HL-60 (cell line): ENCODE results near the gene TLCD5.

Source experiments
- DNase-seq, 2 experiments: peaks; one replicate each; pipeline ENCODE4 v3.0.0-alpha.2; 2010 to 2020; ENCODE audit warnings: low read depth in 1 of 2, low spot score in 1 of 2
- H3K27ac ChIP-seq: fragments of 250-450 bp; sonication (Bioruptor Pico); replicated peaks from 2 replicates; pipeline ENCODE4 v1.5.1; 2020; ENCODE audit warnings: mild to moderate bottlenecking, moderate library complexity
- H3K27me3 ChIP-seq: fragments of 250-450 bp; sonication (Bioruptor Pico); 2 replicates; pipeline ENCODE4 v1.5.1; 2021; ENCODE audit warnings: mild to moderate bottlenecking, moderate library complexity; ENCODE audit not compliant: insufficient read depth, poor library complexity, severe bottlenecking
- H3K4me3 ChIP-seq: replicated peaks from 2 replicates; pipeline ENCODE4 v1.5.1; 2011; ENCODE audit warnings: mild to moderate bottlenecking, control low read depth, low read length; ENCODE audit not compliant: insufficient read depth
- GABPA ChIP-seq: IDR thresholded peaks from 2 replicates; pipeline ENCODE4 v1.6.1; 2012; ENCODE audit warnings: low read depth
- POLR2AphosphoS5 ChIP-seq: IDR thresholded peaks from 2 replicates; pipeline ENCODE4 v1.6.1; 2012; ENCODE audit warnings: low read depth
- SPI1 ChIP-seq: IDR thresholded peaks from 2 replicates; pipeline ENCODE4 v1.6.1; 2012; ENCODE audit warnings: low read depth, mild to moderate bottlenecking, borderline replicate concordance
- TF ChIP-seq, protein P1 (sequence below): IDR thresholded peaks from 2 replicates; pipeline ENCODE4 v1.6.1; 2012; ENCODE audit warnings: low read depth; ENCODE audit not compliant: insufficient replicate concordance
- TF ChIP-seq, protein P2 (sequence below): IDR thresholded peaks from one replicate; pipeline ENCODE4 v1.5.1; 2011; ENCODE audit warnings: low read length, control low read depth, inconsistent platforms; ENCODE audit not compliant: insufficient read depth

Gene TLCD5

DNA sequence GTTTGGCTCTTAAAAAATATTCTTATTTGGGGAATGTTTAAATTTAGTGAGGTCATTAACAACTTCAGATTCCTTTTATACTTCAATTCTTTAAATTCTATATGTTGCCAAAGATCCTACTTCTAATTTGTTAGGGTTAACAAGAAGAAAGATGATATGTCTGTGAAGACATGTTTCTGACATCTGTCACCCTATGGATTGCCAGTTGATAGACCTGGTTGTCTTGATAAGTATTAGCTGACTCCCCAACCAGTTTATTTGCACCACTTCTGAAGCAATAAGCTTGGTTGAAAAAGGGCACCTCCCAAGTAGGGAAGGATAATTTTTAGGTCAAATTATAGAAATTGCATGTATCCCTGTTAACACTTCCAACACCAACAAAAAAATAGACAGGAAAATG lies 40.4 kb downstream of the TLCD5 start:
- no peak for DNase-seq
- H3K27me3 ChIP-seq: peaks cover 14% of the 10 kb centered on the region
- TF ChIP-seq, protein P1, sequence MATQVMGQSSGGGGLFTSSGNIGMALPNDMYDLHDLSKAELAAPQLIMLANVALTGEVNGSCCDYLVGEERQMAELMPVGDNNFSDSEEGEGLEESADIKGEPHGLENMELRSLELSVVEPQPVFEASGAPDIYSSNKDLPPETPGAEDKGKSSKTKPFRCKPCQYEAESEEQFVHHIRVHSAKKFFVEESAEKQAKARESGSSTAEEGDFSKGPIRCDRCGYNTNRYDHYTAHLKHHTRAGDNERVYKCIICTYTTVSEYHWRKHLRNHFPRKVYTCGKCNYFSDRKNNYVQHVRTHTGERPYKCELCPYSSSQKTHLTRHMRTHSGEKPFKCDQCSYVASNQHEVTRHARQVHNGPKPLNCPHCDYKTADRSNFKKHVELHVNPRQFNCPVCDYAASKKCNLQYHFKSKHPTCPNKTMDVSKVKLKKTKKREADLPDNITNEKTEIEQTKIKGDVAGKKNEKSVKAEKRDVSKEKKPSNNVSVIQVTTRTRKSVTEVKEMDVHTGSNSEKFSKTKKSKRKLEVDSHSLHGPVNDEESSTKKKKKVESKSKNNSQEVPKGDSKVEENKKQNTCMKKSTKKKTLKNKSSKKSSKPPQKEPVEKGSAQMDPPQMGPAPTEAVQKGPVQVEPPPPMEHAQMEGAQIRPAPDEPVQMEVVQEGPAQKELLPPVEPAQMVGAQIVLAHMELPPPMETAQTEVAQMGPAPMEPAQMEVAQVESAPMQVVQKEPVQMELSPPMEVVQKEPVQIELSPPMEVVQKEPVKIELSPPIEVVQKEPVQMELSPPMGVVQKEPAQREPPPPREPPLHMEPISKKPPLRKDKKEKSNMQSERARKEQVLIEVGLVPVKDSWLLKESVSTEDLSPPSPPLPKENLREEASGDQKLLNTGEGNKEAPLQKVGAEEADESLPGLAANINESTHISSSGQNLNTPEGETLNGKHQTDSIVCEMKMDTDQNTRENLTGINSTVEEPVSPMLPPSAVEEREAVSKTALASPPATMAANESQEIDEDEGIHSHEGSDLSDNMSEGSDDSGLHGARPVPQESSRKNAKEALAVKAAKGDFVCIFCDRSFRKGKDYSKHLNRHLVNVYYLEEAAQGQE: no peak
- no peak for TF ChIP-seq GABPA
- TF ChIP-seq, protein P2, sequence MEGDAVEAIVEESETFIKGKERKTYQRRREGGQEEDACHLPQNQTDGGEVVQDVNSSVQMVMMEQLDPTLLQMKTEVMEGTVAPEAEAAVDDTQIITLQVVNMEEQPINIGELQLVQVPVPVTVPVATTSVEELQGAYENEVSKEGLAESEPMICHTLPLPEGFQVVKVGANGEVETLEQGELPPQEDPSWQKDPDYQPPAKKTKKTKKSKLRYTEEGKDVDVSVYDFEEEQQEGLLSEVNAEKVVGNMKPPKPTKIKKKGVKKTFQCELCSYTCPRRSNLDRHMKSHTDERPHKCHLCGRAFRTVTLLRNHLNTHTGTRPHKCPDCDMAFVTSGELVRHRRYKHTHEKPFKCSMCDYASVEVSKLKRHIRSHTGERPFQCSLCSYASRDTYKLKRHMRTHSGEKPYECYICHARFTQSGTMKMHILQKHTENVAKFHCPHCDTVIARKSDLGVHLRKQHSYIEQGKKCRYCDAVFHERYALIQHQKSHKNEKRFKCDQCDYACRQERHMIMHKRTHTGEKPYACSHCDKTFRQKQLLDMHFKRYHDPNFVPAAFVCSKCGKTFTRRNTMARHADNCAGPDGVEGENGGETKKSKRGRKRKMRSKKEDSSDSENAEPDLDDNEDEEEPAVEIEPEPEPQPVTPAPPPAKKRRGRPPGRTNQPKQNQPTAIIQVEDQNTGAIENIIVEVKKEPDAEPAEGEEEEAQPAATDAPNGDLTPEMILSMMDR: no peak
- no peak for TF ChIP-seq SPI1
- no peak overlapping the region for H3K27ac ChIP-seq
- no peak overlapping the region for H3K4me3 ChIP-seq

DNA sequence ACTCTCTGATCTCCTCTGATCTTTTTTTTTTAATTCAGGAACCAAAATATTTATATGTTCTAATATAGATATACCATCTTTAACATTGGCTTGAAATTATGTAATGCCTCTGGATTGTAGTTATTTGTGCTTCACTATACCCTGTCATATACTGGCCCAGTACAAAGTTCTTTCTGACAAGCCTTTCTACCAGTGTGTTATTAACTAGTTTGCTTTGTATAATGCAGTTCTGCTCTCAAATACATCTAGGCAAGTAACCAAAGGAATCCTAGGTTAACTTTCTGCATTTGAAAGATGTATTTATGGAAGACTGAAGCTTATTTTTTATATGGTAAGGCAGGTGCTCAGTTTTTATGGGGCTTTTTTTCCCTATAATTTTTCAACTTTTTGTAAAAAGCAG lies 47.2 kb downstream of the TLCD5 start:
- Histone ChIP-seq H3K27me3 (peaks cover 21% of the 10 kb centered on the region), H3K27ac (no peak overlapping the region), H3K4me3 (no peak overlapping the region)
- TF ChIP-seq SPI1: no peak
- no peak for TF ChIP-seq GABPA
- TF ChIP-seq, protein P1: no peak
- TF ChIP-seq, protein P2: no peak
- TF ChIP-seq POLR2AphosphoS5: no peak
- no peak for DNase-seq

DNA sequence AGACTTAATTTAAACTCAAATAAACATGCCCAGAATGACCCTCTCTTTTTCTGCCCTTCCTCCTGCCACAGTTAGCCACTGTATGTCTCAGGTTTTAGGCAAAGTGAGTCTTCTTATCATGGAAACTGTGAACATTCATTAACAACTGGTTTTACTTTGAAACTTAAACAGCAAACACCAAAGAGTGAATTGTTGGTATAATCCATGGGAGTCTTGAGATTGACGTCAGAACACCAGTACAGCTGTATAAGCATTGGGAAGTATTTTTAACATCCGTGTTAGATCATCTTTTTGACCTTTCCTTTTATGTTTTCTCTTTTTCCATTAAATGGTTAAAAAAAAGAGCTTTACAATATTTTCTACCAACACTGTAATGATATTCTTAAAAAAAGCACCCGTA lies 50.0 kb downstream of the TLCD5 start:
- Histone ChIP-seq H3K27me3 (peaks cover 16% of the 10 kb centered on the region), H3K4me3 (no peak overlapping the region), H3K27ac (no peak overlapping the region)
- TF ChIP-seq SPI1: no peak
- TF ChIP-seq, protein P1: no peak
- no peak for DNase-seq
